Mammary epithelial cell (primary cell): ENCODE data around the gene RPL10.

Experiments used
- CTCF ChIP-seq, 2 donors: IDR thresholded peaks in 1 of 2; conservative IDR thresholded peaks in 1 of 2; 2 replicates each; pipeline ENCODE4 v1.5.1; 2011 to 2012; ENCODE audit warnings: inconsistent platforms in 2 of 2, low read length in 2 of 2, mild to moderate bottlenecking in 2 of 2, control low read depth in 1 of 2, low read depth in 1 of 2; ENCODE audit not compliant: insufficient read depth in 1 of 2; ENCODE audit errors: extremely low read depth in 1 of 2
- EZH2 ChIP-seq: IDR thresholded peaks from 2 replicates; pipeline ENCODE4 v1.6.1; 2012; ENCODE audit warnings: low read length, inconsistent platforms, borderline replicate concordance

GRCh38 chrX:154431341-154431740 is 33.2 kb downstream of the RPL10 start:
- TF ChIP-seq CTCF (conservative IDR thresholded peaks at IDR 0.05 in 1 of 2, IDR thresholded peaks at IDR 0.05 in 1 of 2; ENCODE audit: extremely low read depth in 1 of 2, insufficient read depth in 1 of 2, low read depth in 1 of 2, low read length in 2 of 2) (no peak), EZH2 (no peak)
